Type B pancreatic cell (in vitro differentiated cells): Measurements from ENCODE around the gene EML1. TPM values are rescaled to one million over a fixed set of nuclear protein-coding genes. Genes with fewer than 3 reads are reported as not detected.

Experiments used
- DNase-seq: peaks from one replicate; pipeline ENCODE4 v3.0.0; 2021; ENCODE audit warnings: mixed read lengths; ENCODE audit not compliant: unreplicated experiment; ENCODE audit errors: extremely low spot score
- H3K27ac Mint-ChIP-seq: 2 replicates; pipeline ENCODE4 v1.8.0; 2021; ENCODE audit warnings: mild to moderate bottlenecking, mixed read lengths
- H3K27me3 Mint-ChIP-seq: 2 replicates; pipeline ENCODE4 v1.8.0; 2021; ENCODE audit warnings: mixed read lengths
- H3K36me3 Mint-ChIP-seq: 2 replicates; pipeline ENCODE4 v1.8.0; 2021; ENCODE audit warnings: mixed read lengths
- H3K4me1 Mint-ChIP-seq: one replicate; pipeline ENCODE4 v1.8.0; 2021; ENCODE audit warnings: mixed read lengths; ENCODE audit not compliant: unreplicated experiment
- H3K4me3 Mint-ChIP-seq: 2 replicates; pipeline ENCODE4 v1.8.0; 2021; ENCODE audit warnings: mild to moderate bottlenecking, mixed read lengths
- H3K9me3 Mint-ChIP-seq: 2 replicates; pipeline ENCODE4 v1.8.0; 2021; ENCODE audit warnings: mixed read lengths
- CTCF ChIP-seq: fragments of 200-600 bp; sonication (generic); conservative IDR thresholded peaks from 2 replicates; pipeline ENCODE4 v1.5.0; 2021; ENCODE audit warnings: antibody characterized with exemption, mild to moderate bottlenecking
- total RNA-seq: library from RNA; stranded (reverse); gene quantifications from 2 replicates; pipeline ENCODE4 v1.2.1, GENCODE V29; 2021; ENCODE audit warnings: low replicate concordance

The EML1 gene
- total RNA-seq, 1 donor from 2014 or later: 45.7 TPM

- no peak overlapping the region for H3K27ac Mint-ChIP-seq
- no peak for DNase-seq
- H3K4me1 Mint-ChIP-seq: no peaks in the 10 kb centered on the region
- no peak for TF ChIP-seq CTCF
- H3K4me3 Mint-ChIP-seq: no peak overlapping the region
- H3K9me3 Mint-ChIP-seq: peaks cover 6% of the 10 kb centered on the region
- no peaks in the 10 kb centered on the region for H3K27me3 Mint-ChIP-seq
- peaks cover 16% of the 10 kb centered on the region for H3K36me3 Mint-ChIP-seq
Measured at GRCh38 chr14:99991331-99991730, 198.1 kb downstream of the EML1 start.

Other genes with a start within 250 kb of the EML1 start
- gene CCDC85C, start 189.2 kb upstream of the EML1 start, total RNA-seq: 49.1 and 83.8 TPM in 2 replicates
- gene HHIPL1, start 148.3 kb upstream of the EML1 start, total RNA-seq: 0.19 and 1.4 TPM in 2 replicates
- 0.98 and 4.7 TPM in 2 replicates for gene CYP46A1, start 109.1 kb upstream of the EML1 start, total RNA-seq